ENCODE measurements around the gene RERE.
A peak's percentile ranks its signal among the peaks of the same experiment; 100 is the strongest.

Gene RERE

DNA sequence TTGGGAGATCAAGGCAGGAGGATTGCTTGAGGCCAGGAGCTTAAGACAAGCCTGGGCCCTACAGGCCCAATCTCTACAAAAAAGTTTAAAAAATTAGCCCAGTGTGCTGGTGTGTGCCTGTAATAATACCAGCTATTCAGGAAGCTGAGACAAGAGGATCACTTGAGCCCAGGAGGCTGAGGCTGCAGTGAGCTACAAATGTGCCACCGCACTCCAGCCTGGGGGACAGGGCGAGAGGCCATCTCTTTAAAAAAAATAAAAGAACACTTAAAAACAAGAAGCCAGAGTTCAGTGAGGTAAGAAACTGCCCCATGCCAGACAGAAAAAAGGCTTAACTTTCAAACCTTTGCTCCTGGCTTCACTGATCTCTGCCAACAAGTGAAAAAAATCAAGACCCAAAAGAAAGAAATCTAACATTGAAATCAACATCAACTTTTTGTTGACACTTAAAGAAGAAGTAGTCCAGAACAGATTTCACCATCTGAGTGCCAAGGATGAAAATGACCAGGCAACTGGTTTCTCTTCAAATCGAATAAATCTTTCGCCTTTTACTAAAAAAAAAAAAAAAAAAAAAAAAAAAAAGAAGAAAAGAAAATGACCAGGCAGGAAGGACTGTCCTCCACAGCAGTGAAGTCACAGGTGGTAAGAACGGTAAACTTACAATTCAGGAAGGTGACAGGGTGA lies 448.3 kb downstream of the RERE start:
- H3K4me1 Mint-ChIP-seq (ENCODE audit: low read depth): peaks cover 26% of the 10 kb centered on the region
- H3K9me3 Mint-ChIP-seq (ENCODE audit: low read depth): no peaks in the 10 kb centered on the region
- H3K27me3 Mint-ChIP-seq: no peaks in the 10 kb centered on the region
- H3K4me3 Mint-ChIP-seq: no peak overlapping the region
- no peaks in the 10 kb centered on the region for H3K36me3 Mint-ChIP-seq
- peak overlapping the region; percentile 28 for H3K27ac Mint-ChIP-seq

GRCh38 chr1:8367571-8368194 lies 449.8 kb downstream of the RERE start:
- Mint-ChIP-seq H3K9me3 (ENCODE audit: low read depth) (no peaks in the 10 kb centered on the region), H3K36me3 (no peaks in the 10 kb centered on the region), H3K4me1 (ENCODE audit: low read depth) (peaks cover 24% of the 10 kb centered on the region), H3K27ac (peak overlapping the region; percentile 11), H3K27me3 (no peaks in the 10 kb centered on the region), H3K4me3 (no peak overlapping the region)

DNA sequence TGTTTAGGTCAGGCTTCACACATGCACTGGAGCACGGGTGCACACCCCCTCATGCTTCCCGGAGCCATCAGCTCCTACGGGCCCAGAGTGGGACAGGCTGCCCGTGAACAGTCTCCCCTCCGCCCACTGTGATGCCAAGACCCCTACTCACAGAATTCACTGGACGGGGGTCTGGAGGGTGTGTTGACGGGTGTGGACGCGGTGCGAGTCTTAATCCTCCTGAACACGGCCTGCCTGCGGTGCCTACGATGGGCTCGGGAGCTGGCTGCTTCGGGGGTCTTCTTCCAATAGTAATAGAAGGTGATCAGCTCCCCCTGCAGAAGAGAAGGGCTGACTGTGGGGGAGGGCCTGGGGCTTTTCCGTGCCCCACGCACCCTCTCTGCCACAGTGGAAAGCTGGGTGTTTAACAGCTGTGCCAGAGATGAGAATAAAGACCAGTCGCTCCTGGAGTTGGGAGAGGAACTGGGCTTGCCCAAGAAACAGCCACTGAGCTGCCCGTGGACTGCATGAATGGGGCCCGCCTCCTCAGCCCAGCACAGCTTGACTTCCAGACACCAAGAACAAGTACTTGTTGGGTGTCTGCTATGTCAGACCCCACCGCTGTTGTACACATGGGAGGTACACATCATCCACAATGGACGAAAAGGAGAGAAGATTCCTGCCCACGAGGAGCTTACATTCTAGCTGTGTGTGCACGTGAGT lies 451.6 kb downstream of the RERE start:
- Mint-ChIP-seq H3K9me3 (ENCODE audit: low read depth) (no peaks in the 10 kb centered on the region), H3K4me3 (no peak overlapping the region), H3K36me3 (no peaks in the 10 kb centered on the region), H3K27me3 (no peaks in the 10 kb centered on the region), H3K27ac (peak overlapping the region; percentile 64), H3K4me1 (ENCODE audit: low read depth) (peaks cover 16% of the 10 kb centered on the region)

GRCh38 chr1:8364528-8365442 lies 452.7 kb downstream of the RERE start:
- peaks cover 10% of the 10 kb centered on the region for H3K4me1 Mint-ChIP-seq (ENCODE audit: low read depth)
- no peaks in the 10 kb centered on the region for H3K27me3 Mint-ChIP-seq
- H3K27ac Mint-ChIP-seq: peak overlapping the region; percentile 2

GRCh38 chr1:8363767-8364301 lies 453.6 kb downstream of the RERE start:
- H3K9me3 Mint-ChIP-seq (ENCODE audit: low read depth): no peaks in the 10 kb centered on the region
- H3K27me3 Mint-ChIP-seq: no peaks in the 10 kb centered on the region
- no peaks in the 10 kb centered on the region for H3K36me3 Mint-ChIP-seq
- peaks cover 8% of the 10 kb centered on the region for H3K4me1 Mint-ChIP-seq (ENCODE audit: low read depth)
- H3K4me3 Mint-ChIP-seq: no peak overlapping the region
- no peak overlapping the region for H3K27ac Mint-ChIP-seq

More at GRCh38 chr1:8364528-8365442, 452.7 kb downstream of the RERE start:
- H3K4me3 Mint-ChIP-seq: no peak overlapping the region
- H3K36me3 Mint-ChIP-seq: no peaks in the 10 kb centered on the region
- H3K9me3 Mint-ChIP-seq (ENCODE audit: low read depth): no peaks in the 10 kb centered on the region

GRCh38 chr1:8363186-8363766 lies 454.2 kb downstream of the RERE start:
- H3K4me3 Mint-ChIP-seq: no peak overlapping the region
- H3K27me3 Mint-ChIP-seq: no peaks in the 10 kb centered on the region
- no peaks in the 10 kb centered on the region for H3K36me3 Mint-ChIP-seq
- H3K4me1 Mint-ChIP-seq (ENCODE audit: low read depth): peaks cover 7% of the 10 kb centered on the region
- no peaks in the 10 kb centered on the region for H3K9me3 Mint-ChIP-seq (ENCODE audit: low read depth)
- H3K27ac Mint-ChIP-seq: peak overlapping the region; percentile 61

DNA sequence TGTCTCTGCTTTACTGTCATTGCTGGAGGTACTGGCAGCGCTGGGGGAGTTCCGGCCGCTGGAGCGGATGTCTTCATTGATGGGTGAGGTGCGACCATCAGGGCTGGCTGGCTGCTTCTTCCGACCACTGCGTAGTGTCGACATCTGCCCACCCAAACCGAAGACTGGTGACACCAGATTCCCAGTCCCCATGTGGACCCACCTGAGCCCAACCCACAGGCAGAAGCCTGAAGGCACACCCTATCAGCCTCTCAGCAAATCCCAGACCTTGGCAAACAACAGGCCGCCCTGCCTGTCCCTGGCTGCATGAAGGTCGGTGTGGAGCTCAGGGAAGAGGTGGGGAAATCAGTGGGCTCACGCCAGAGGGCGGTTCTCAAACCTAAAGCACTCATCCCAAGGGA lies 454.7 kb downstream of the RERE start:
- peaks cover 6% of the 10 kb centered on the region for H3K4me1 Mint-ChIP-seq (ENCODE audit: low read depth)
- no peak overlapping the region for H3K27ac Mint-ChIP-seq
- no peak overlapping the region for H3K4me3 Mint-ChIP-seq
- H3K36me3 Mint-ChIP-seq: peaks cover 4% of the 10 kb centered on the region
- no peaks in the 10 kb centered on the region for H3K27me3 Mint-ChIP-seq
- H3K9me3 Mint-ChIP-seq (ENCODE audit: low read depth): no peaks in the 10 kb centered on the region

GRCh38 chr1:8361198-8361849 lies 456.1 kb downstream of the RERE start:
- Mint-ChIP-seq H3K27ac (no peak overlapping the region), H3K4me3 (no peak overlapping the region), H3K27me3 (no peaks in the 10 kb centered on the region), H3K4me1 (ENCODE audit: low read depth) (no peaks in the 10 kb centered on the region), H3K36me3 (peaks cover 4% of the 10 kb centered on the region), H3K9me3 (ENCODE audit: low read depth) (no peaks in the 10 kb centered on the region)

DNA sequence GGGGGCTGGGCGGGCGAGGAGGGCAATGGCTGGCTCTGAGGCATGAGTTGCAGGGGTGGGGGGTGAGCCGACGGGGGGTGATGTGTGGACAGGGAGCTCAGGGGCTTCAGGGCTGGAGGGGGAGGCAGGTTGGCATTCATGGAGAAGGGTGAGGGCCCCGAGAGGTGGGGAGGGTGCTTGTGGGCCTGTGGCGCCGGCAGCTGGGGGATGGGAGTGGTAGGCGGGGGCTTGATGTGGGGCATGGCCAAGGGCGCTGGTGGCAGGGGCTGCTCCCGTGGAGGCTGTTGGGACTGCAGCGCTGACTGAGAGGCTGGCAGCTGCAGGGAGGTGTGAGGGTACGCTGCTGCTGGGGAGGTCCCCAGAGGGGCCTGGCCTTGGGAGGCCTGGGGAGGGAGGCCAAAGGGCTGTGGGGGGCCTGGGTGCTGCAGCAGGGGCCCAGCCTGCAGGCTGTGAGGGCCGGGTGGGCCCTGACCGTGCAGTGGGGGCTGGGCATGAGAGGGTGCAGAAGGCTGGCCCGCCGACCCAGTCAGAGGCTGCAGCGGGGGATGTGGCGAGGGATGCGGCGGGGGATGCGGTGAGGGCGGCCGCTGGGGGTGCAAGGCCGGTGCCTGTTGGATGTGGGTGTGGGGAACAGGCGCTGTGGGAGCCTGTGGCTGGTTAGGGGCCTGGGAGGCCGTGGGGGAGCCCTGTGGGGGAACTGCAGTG lies 456.8 kb downstream of the RERE start:
- Mint-ChIP-seq H3K9me3 (ENCODE audit: low read depth) (no peaks in the 10 kb centered on the region), H3K27me3 (no peaks in the 10 kb centered on the region), H3K36me3 (peaks cover 4% of the 10 kb centered on the region), H3K4me1 (ENCODE audit: low read depth) (no peaks in the 10 kb centered on the region), H3K27ac (no peak overlapping the region), H3K4me3 (no peak overlapping the region)

- Mint-ChIP-seq H3K9me3 (ENCODE audit: low read depth) (no peaks in the 10 kb centered on the region), H3K4me3 (no peak overlapping the region), H3K27ac (no peak overlapping the region), H3K36me3 (peaks cover 4% of the 10 kb centered on the region), H3K27me3 (no peaks in the 10 kb centered on the region), H3K4me1 (ENCODE audit: low read depth) (no peaks in the 10 kb centered on the region)
Observed at GRCh38 chr1:8359617-8360481, 457.6 kb downstream of the RERE start.

DNA sequence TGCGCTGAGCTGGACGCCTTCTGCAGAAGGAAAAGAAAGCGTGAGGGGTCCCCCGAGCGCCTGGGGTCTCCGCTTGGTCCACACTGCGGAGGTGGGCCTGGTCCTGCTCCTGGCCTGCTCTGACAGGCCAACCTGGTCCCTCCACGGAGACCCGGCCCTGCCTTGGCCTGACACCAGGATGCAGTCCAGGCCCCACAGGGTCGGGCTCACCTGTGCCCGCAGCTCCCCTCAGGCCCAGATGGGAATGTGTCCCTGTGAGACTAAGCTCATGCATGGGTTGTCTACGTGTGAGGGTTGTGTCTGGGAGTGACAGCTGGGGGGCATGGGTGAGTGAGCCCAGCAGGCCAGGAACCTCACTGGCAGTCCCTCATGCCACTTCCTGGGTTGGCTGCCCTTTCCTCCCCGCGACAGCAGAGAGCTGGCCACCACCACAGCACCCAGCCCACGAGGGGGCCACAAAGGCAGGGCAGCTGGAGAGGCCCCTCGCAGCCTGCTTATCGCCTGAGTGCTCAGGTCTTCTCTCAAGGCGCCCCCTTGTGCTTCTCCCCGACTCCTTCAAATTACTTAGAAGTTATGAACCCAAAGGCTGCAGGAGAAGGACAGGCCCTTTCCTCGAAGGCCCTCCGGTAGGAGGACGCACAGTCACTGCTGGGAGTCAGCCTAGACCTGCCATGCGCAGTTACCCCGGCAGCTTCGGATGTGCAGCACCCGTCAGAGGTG lies 458.4 kb downstream of the RERE start:
- Mint-ChIP-seq H3K4me1 (ENCODE audit: low read depth) (no peaks in the 10 kb centered on the region), H3K4me3 (no peak overlapping the region), H3K36me3 (peaks cover 4% of the 10 kb centered on the region), H3K27me3 (no peaks in the 10 kb centered on the region), H3K27ac (no peak overlapping the region), H3K9me3 (ENCODE audit: low read depth) (no peaks in the 10 kb centered on the region)

DNA sequence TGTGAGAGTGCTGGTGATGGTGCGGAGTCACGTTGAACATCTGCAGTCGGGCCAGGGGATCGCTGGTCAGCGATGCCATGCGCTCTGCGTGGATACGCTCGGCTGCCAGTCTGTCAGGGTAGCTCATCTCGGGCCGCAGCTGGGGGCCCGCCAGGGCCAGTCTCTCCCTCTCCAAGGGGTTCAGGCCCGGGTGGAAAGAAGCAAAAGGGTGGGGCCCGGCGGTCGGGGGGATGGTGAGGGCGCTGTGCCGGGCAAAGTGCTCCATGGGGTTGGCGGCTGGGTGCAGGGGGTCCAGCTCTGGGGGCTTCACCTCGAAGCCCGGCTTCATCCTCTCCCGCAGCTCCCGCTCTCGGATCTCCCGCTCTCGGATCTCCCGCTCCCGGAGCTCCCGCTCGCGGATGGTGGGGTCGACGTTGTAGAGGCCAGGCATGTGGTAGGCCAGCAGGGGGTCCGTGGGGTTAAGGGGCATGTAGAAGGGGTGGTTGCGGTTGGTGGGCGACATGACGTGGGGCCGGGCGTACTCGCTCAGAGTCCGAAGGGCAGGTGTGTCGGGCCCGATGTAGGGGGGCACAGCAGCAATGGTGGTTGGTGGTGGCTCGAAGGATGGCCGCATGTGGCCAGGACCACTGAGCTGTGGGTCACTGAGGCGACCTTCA lies 459.1 kb downstream of the RERE start:
- no peaks in the 10 kb centered on the region for H3K9me3 Mint-ChIP-seq (ENCODE audit: low read depth)
- H3K4me3 Mint-ChIP-seq: no peak overlapping the region
- H3K36me3 Mint-ChIP-seq: peaks cover 4% of the 10 kb centered on the region
- no peaks in the 10 kb centered on the region for H3K4me1 Mint-ChIP-seq (ENCODE audit: low read depth)
- no peaks in the 10 kb centered on the region for H3K27me3 Mint-ChIP-seq
- no peak overlapping the region for H3K27ac Mint-ChIP-seq

All from activated naive CD8-positive, alpha-beta T cell (primary cell).